Naive B cell (primary cell): Measurements from ENCODE around the gene KAT14. TPM values are rescaled to one million over a fixed set of nuclear protein-coding genes. Genes with fewer than 3 reads are reported as not detected.
"Not testable (repeated sequence)": the region's sequence is repeated elsewhere in the genome, so short reads cannot be mapped to it uniquely, and the experiment has no call there.

ENCODE experiments used
- ATAC-seq, 2 donors: fragments of 150-1000 bp; cut with Tn5 transposase; 2 replicates each; pipeline ENCODE4 v1.10.0; 2021; ENCODE audit warnings: low read depth in 2 of 2, mild to moderate bottlenecking in 2 of 2, moderate library complexity in 2 of 2
- DNase-seq: peaks from one replicate; pipeline ENCODE4 v3.0.0; 2022
- H3K27ac Mint-ChIP-seq, 6 donors: one replicate each; pipeline ENCODE4 v1.8.0; 2020 to 2022; ENCODE audit warnings: mild to moderate bottlenecking in 6 of 6, mixed read lengths in 6 of 6, moderate library complexity in 5 of 6, inconsistent platforms in 2 of 6
- H3K27me3 Mint-ChIP-seq, 3 donors: one replicate each; pipeline ENCODE4 v1.8.0; 2021 to 2022; ENCODE audit warnings: mixed read lengths in 3 of 3, mild to moderate bottlenecking in 1 of 3
- H3K36me3 Mint-ChIP-seq, 2 donors: one replicate each; pipeline ENCODE4 v1.8.0; 2020 to 2022; ENCODE audit warnings: mixed read lengths in 2 of 2, inconsistent platforms in 1 of 2, mild to moderate bottlenecking in 1 of 2
- H3K4me1 Mint-ChIP-seq, 3 donors: one replicate each; pipeline ENCODE4 v1.8.0; 2020 to 2022; ENCODE audit warnings: mixed read lengths in 3 of 3, inconsistent platforms in 1 of 3, mild to moderate bottlenecking in 1 of 3, moderate library complexity in 1 of 3
- H3K4me3 Mint-ChIP-seq, 8 donors: one replicate each; pipeline ENCODE4 v1.8.0; 2020 to 2022; ENCODE audit warnings: mild to moderate bottlenecking in 8 of 8, mixed read lengths in 8 of 8, moderate library complexity in 8 of 8, inconsistent platforms in 2 of 8
- H3K9me3 Mint-ChIP-seq, 7 donors: one replicate each; pipeline ENCODE4 v1.8.0; 2020 to 2022; ENCODE audit warnings: mixed read lengths in 7 of 7, mild to moderate bottlenecking in 5 of 7, inconsistent platforms in 2 of 7, moderate library complexity in 1 of 7
- polyA plus RNA-seq, 6 donors: library from polyadenylated mRNA; unstranded; fragments of 300-500 nt; fragmentation: Illumina TruSeq; gene quantifications; one replicate each; pipeline ENCODE4 v1.2.3, GENCODE V29; 2021; ENCODE audit warnings: low read depth in 6 of 6

KAT14 gene
- polyA plus RNA-seq, 6 donors from 2014 or later = 12.7 to 30.4 (median 18.3) TPM

- not testable (repeated sequence) for DNase-seq, H3K4me3 Mint-ChIP-seq
These were observed 66.0 kb downstream of the KAT14 start for GRCh38 chr20:18203700-18204099.

DNA sequence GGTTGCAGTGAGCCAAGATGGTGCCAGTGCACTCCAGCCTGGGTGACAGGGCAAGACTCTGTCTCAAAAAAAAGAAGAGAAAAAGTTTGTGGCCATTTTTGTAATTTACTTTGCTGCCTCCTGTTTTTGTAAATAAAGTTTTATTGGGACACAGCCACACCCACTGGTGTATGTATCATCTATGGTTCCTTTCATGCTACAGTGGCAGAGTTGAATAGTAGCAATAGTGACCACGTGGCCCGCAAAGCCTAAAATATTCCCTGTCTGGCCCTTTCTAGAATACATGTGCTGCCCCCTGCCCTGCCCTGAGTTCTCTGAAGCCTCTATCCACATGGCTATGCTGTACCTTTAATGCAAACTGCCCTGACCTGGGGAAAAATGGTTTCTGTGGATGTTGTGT, 75.3 kb downstream of the KAT14 start:
- Mint-ChIP-seq H3K27ac (no peak overlapping the region), H3K4me3 (no peak overlapping the region), H3K36me3 (no peaks in the 10 kb centered on the region), H3K27me3 (peaks cover 0 to 18% (median 10%) of the 10 kb centered on the region in 3 donors), H3K4me1 (no peaks in the 10 kb centered on the region), H3K9me3 (no peaks in the 10 kb centered on the region)
- DNase-seq = no peak
- ATAC-seq = no peak

More at GRCh38 chr20:18203700-18204099, 66.0 kb downstream of the KAT14 start:
- not testable (repeated sequence) for H3K27me3 Mint-ChIP-seq, ATAC-seq, H3K27ac Mint-ChIP-seq, H3K4me1 Mint-ChIP-seq
- peaks cover 14 to 18% of the 10 kb centered on the region in 2 donors for H3K36me3 Mint-ChIP-seq
- peaks cover 10 to 16% (median 13%) of the 10 kb centered on the region in 7 donors for H3K9me3 Mint-ChIP-seq

DNA sequence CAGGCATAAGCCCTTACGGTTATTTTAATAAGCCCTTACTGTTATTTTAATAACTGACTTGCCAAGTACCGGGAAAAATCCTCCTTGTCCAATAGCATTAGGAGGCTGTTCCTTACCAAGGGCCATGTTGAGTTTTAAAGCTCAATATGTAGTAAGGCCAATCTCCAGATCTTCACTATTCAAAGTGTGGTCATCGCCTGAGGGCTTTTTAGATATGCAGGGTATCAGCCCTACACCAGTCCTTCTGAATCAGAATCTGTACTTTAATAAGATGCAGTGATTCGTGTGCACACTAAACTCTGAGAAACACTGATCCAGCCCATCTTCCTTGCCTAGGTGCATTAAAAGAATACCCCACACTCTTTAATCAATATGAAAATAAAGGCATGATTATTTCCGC, 77.9 kb downstream of the KAT14 start:
- H3K4me3 Mint-ChIP-seq = no peak overlapping the region
- no peak for DNase-seq
- H3K4me1 Mint-ChIP-seq = no peaks in the 10 kb centered on the region

GRCh38 chr20:18218280-18218679, 80.6 kb downstream of the KAT14 start:
- Mint-ChIP-seq H3K9me3 (peaks cover 0 to 3% (median 0%) of the 10 kb centered on the region in 7 donors), H3K4me3 (no peak overlapping the region), H3K27ac (no peak overlapping the region), H3K36me3 (no peaks in the 10 kb centered on the region), H3K4me1 (no peaks in the 10 kb centered on the region), H3K27me3 (peaks cover 7 to 23% (median 19%) of the 10 kb centered on the region in 3 donors)
- ATAC-seq = no peak
- no peak for DNase-seq

More for the DNA sequence above, 77.9 kb downstream of the KAT14 start:
- no peaks in the 10 kb centered on the region for H3K36me3 Mint-ChIP-seq
- H3K9me3 Mint-ChIP-seq = no peaks in the 10 kb centered on the region
- H3K27ac Mint-ChIP-seq = no peak overlapping the region
- H3K27me3 Mint-ChIP-seq = peaks cover 3 to 18% (median 16%) of the 10 kb centered on the region in 3 donors
- ATAC-seq = no peak

- Mint-ChIP-seq H3K4me3 (no peak overlapping the region), H3K9me3 (peaks cover 0 to 5% (median 0%) of the 10 kb centered on the region in 7 donors), H3K27me3 (peaks cover 9 to 19% (median 12%) of the 10 kb centered on the region in 3 donors), H3K27ac (no peak overlapping the region), H3K36me3 (no peaks in the 10 kb centered on the region), H3K4me1 (no peaks in the 10 kb centered on the region)
- ATAC-seq (no peak), DNase-seq (no peak)
These were observed 85.7 kb downstream of the KAT14 start for GRCh38 chr20:18223409-18223808.

GRCh38 chr20:18224968-18225568, 87.4 kb downstream of the KAT14 start:
- Mint-ChIP-seq H3K27me3 (peaks cover 9 to 17% (median 12%) of the 10 kb centered on the region in 3 donors), H3K4me3 (no peak overlapping the region), H3K4me1 (no peaks in the 10 kb centered on the region), H3K36me3 (no peaks in the 10 kb centered on the region), H3K27ac (no peak overlapping the region), H3K9me3 (peaks cover 0 to 5% (median 0%) of the 10 kb centered on the region in 7 donors)
- DNase-seq (no peak), ATAC-seq (no peak)

DNA sequence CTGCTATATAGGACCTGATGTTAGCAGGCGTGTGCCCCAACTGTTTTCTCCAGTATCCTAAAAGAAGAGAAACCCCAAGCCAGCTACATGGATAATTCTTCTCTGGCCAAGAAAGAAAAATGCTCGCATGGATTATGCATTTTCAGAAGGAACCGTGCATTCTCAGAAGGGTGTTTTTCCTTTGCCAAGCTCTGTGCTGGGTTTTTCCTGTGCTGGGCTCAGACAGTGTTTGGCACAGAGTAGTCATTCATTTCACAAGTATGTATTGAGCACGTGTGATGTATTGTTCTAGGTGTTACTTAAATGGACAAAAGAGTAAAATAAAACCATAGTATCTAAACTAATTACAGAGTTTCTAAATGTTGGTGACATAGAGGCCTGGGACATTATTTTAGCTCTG, 88.0 kb downstream of the KAT14 start:
- Mint-ChIP-seq H3K36me3 (no peaks in the 10 kb centered on the region), H3K27ac (no peak overlapping the region), H3K9me3 (peaks cover 0 to 5% (median 0%) of the 10 kb centered on the region in 7 donors), H3K27me3 (peaks cover 9 to 17% (median 13%) of the 10 kb centered on the region in 3 donors), H3K4me3 (no peak overlapping the region), H3K4me1 (no peaks in the 10 kb centered on the region)
- DNase-seq = no peak
- ATAC-seq = no peak

DNA sequence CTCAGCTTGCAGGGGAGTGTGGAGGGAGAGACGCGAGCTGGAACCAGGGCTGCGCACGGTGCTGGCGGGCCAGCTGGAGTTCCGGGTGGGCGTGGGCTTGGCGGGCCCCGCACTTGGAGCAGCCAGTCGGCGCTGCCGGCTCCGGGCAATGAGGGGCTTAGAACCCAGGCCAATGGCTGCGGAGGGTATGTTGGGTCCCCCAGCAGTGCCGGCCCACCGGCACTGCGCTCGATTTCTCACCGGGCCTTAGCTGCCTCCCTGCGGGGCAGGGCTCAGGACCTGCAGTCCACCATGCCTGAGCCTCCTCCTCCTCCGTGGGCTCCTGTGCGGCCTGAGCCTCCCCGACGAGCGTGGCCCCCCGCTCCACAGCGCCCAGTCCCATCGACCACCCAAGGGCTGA, 89.1 kb downstream of the KAT14 start:
- not testable (repeated sequence) for DNase-seq, H3K9me3 Mint-ChIP-seq, H3K4me1 Mint-ChIP-seq, ATAC-seq, H3K4me3 Mint-ChIP-seq, H3K27ac Mint-ChIP-seq, H3K36me3 Mint-ChIP-seq
- H3K27me3 Mint-ChIP-seq = peaks cover 9 to 17% (median 13%) of the 10 kb centered on the region in 3 donors

- Mint-ChIP-seq H3K4me1 (no peaks in the 10 kb centered on the region), H3K9me3 (peaks cover 0 to 12% (median 0%) of the 10 kb centered on the region in 7 donors), H3K36me3 (no peaks in the 10 kb centered on the region), H3K4me3 (no peak overlapping the region), H3K27me3 (peaks cover 9 to 36% (median 25%) of the 10 kb centered on the region in 3 donors), H3K27ac (no peak overlapping the region)
- no peak for DNase-seq
- ATAC-seq = no peak
These were observed 95.8 kb downstream of the KAT14 start for GRCh38 chr20:18233408-18233943.

Other genes starting within 250 kb of the KAT14 start
- gene SNX5, start 169.1 kb upstream of the KAT14 start, polyA plus RNA-seq = 100 to 1,000 TPM; 102 to 151 (median 122) TPM
- gene MGME1, start 168.8 kb upstream of the KAT14 start, polyA plus RNA-seq = 10 to 100 TPM; 16.3 to 99.1 (median 43.2) TPM
- gene OVOL2, start 79.9 kb upstream of the KAT14 start, polyA plus RNA-seq = not detected
- gene PET117, start within 50 bp of the KAT14 start, polyA plus RNA-seq = 10 to 100 TPM; 22.4 to 58.3 (median 33.0) TPM
- gene ZNF133, start 150.7 kb downstream of the KAT14 start, polyA plus RNA-seq = 10 to 100 TPM in 1 of 6 donors, 1 to 10 TPM in 5; 4.1 to 15.2 (median 8.6) TPM